ENCODE measurements around the gene SLC25A14.

- no peak for TF ChIP-seq POLR2AphosphoS5 (IDR thresholded peaks at IDR 0.05; ENCODE audit: low read length)
- no peak for TF ChIP-seq NFXL1 (IDR thresholded peaks at IDR 0.05; ENCODE audit: borderline replicate concordance)
- TF ChIP-seq ETV6 (conservative IDR thresholded peaks at IDR 0.05 in 1 of 2, IDR thresholded peaks at IDR 0.05 in 1 of 2; ENCODE audit: borderline replicate concordance in 1 of 2, low read depth in 1 of 2), result no peak
Observed at GRCh38 chrX:130296297-130296678, 43.4 kb upstream of the SLC25A14 start.

Measured in GM12878 (cell line).